ENCODE results near the gene MTERF4. TPM values are rescaled to one million over a fixed set of nuclear protein-coding genes. Genes with fewer than 3 reads are reported as not detected.

Gene MTERF4
- total and polyA plus RNA-seq, 8 donors: 14.0 to 36.8 (median 16.8) TPM

GRCh38 chr2:241137276-241138190, 35.4 kb upstream of the MTERF4 start:
- intact Hi-C loops (cut with DNase I): no loop called here
- 89 to 93% methylated on average over 24 of the region's 24 CpGs for WGBS, 2 donors
- TF ChIP-seq CTCF (IDR thresholded peaks at IDR 0.05): no peak
- Histone ChIP-seq H3K36me3 (no peaks in the 10 kb centered on the region), H3K27me3 (no peaks in the 10 kb centered on the region), H3K4me1 (no peaks in the 10 kb centered on the region), H3K9me3 (no peaks in the 10 kb centered on the region), H3K27ac (no peak overlapping the region), H3K4me3 (no peak overlapping the region)
- FAIRE-seq (no peak), ATAC-seq (no peak), DNase-seq (peak in 1 of 6 donors; percentile 48)

GRCh38 chr2:241136661-241137260, 34.7 kb upstream of the MTERF4 start:
- DNase-seq (peak in 1 of 6 donors; percentile 28), ATAC-seq (no peak), FAIRE-seq (no peak)
- WGBS, 2 donors: 93 to 94% methylated on average over 23 to 25 of the region's 25 CpGs
- no peaks in the 10 kb centered on the region for H3K36me3 ChIP-seq
- H3K4me1 ChIP-seq: no peaks in the 10 kb centered on the region
- no peaks in the 10 kb centered on the region for H3K9me3 ChIP-seq
- no peak overlapping the region for H3K27ac ChIP-seq
- no peak overlapping the region for H3K4me3 ChIP-seq
- H3K27me3 ChIP-seq: no peaks in the 10 kb centered on the region
- intact Hi-C loops (cut with DNase I): no loop called here
- no peak for TF ChIP-seq CTCF (IDR thresholded peaks at IDR 0.05)

GRCh38 chr2:241136191-241136590, 34.1 kb upstream of the MTERF4 start:
- FAIRE-seq: no peak
- H3K9me3 ChIP-seq: no peaks in the 10 kb centered on the region
- WGBS, 2 donors: 93 to 96% methylated on average over 8 of the region's 8 CpGs
- intact Hi-C loops (cut with DNase I): no loop called here
- no peaks in the 10 kb centered on the region for H3K4me1 ChIP-seq
- no peak for TF ChIP-seq CTCF (IDR thresholded peaks at IDR 0.05)
- peak in 1 of 6 donors; percentile 29 for DNase-seq
- H3K27ac ChIP-seq: no peak overlapping the region
- no peaks in the 10 kb centered on the region for H3K36me3 ChIP-seq
- H3K4me3 ChIP-seq: no peak overlapping the region
- no peaks in the 10 kb centered on the region for H3K27me3 ChIP-seq
- no peak for ATAC-seq

DNA sequence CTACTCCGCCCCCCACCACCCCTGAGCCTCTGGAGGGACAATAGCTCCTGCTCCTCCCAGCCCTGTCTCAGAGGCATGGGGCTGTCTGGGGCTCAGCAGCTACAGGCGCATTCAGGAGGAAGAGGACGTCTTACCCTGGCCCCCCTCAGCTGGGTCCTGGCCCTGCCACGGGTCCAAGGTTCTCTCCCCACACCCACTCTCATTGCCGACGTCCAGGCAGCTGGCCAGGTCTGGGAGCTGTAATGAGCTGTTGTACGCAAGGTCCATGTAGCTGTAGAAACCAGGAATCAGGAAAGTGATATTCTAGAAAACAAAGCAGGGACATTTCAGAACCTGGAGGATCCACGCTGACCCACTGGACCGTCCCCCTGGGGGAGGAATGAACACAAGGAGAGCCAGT, 33.6 kb upstream of the MTERF4 start:
- H3K9me3 ChIP-seq: no peaks in the 10 kb centered on the region
- DNase-seq (peak in 3 of 6 donors; percentile 47 to 61 (median 49)), ATAC-seq (peak in 2 of 4 donors; percentile 58 to 75), FAIRE-seq (no peak)
- no peaks in the 10 kb centered on the region for H3K4me1 ChIP-seq
- 59 to 69% methylated on average over 9 of the region's 9 CpGs for WGBS, 2 donors
- intact Hi-C loops (cut with DNase I): no loop called here
- no peak overlapping the region for H3K4me3 ChIP-seq
- no peak for TF ChIP-seq CTCF (IDR thresholded peaks at IDR 0.05)
- no peak overlapping the region for H3K27ac ChIP-seq
- H3K27me3 ChIP-seq: no peaks in the 10 kb centered on the region
- no peaks in the 10 kb centered on the region for H3K36me3 ChIP-seq

DNA sequence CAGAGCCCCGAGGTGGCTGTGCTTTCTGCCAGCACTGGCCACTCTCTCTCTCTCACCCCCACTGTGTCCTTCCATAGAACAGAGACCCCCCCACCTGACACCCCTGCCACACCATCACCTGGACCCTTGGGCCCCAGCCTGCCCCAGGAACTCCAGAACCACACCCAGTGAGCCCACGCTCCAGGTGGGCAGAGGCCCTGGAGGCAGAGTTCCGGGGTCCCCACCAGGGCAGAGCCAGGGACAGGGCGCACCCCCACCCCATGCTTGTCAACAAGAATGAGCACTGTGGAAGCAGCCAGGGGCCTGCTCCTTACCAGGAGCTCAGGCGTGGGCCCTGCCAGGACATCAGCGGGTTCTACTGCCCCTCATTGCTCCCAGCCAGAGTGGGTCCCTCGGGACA, 32.6 kb upstream of the MTERF4 start:
- Histone ChIP-seq H3K27ac (no peak overlapping the region), H3K4me3 (no peak overlapping the region), H3K4me1 (no peaks in the 10 kb centered on the region), H3K36me3 (no peaks in the 10 kb centered on the region), H3K27me3 (no peaks in the 10 kb centered on the region), H3K9me3 (no peaks in the 10 kb centered on the region)
- peak in 1 of 6 donors; percentile 43 for DNase-seq
- 93 to 95% methylated on average over 7 of the region's 7 CpGs for WGBS, 2 donors
- intact Hi-C loops (cut with DNase I): no loop called here
- TF ChIP-seq CTCF (IDR thresholded peaks at IDR 0.05): no peak
- no peak for FAIRE-seq
- no peak for ATAC-seq

Measured in pancreas (tissue), 10 donors.